Type B pancreatic cell (in vitro differentiated cells): ENCODE measurements around the gene PNLIPRP2. TPM values are rescaled to one million over a fixed set of nuclear protein-coding genes. Genes with fewer than 3 reads are reported as not detected.

Experiments used
- DNase-seq: peaks from one replicate; pipeline ENCODE4 v3.0.0; 2021; ENCODE audit warnings: mixed read lengths; ENCODE audit not compliant: unreplicated experiment; ENCODE audit errors: extremely low spot score
- H3K27ac Mint-ChIP-seq: 2 replicates; pipeline ENCODE4 v1.8.0; 2021; ENCODE audit warnings: mild to moderate bottlenecking, mixed read lengths
- H3K27me3 Mint-ChIP-seq: 2 replicates; pipeline ENCODE4 v1.8.0; 2021; ENCODE audit warnings: mixed read lengths
- H3K36me3 Mint-ChIP-seq: 2 replicates; pipeline ENCODE4 v1.8.0; 2021; ENCODE audit warnings: mixed read lengths
- H3K4me1 Mint-ChIP-seq: one replicate; pipeline ENCODE4 v1.8.0; 2021; ENCODE audit warnings: mixed read lengths; ENCODE audit not compliant: unreplicated experiment
- H3K4me3 Mint-ChIP-seq: 2 replicates; pipeline ENCODE4 v1.8.0; 2021; ENCODE audit warnings: mild to moderate bottlenecking, mixed read lengths
- H3K9me3 Mint-ChIP-seq: 2 replicates; pipeline ENCODE4 v1.8.0; 2021; ENCODE audit warnings: mixed read lengths
- total RNA-seq: library from RNA; stranded (reverse); gene quantifications from 2 replicates; pipeline ENCODE4 v1.2.1, GENCODE V29; 2021; ENCODE audit warnings: low replicate concordance
- TF ChIP-seq, protein P1 (sequence below): fragments of 200-600 bp; sonication (generic); conservative IDR thresholded peaks from 2 replicates; pipeline ENCODE4 v1.5.0; 2021; ENCODE audit warnings: antibody characterized with exemption, mild to moderate bottlenecking

PNLIPRP2 gene
- total RNA-seq, 1 donor from 2014 or later, result 1.2 TPM

DNA sequence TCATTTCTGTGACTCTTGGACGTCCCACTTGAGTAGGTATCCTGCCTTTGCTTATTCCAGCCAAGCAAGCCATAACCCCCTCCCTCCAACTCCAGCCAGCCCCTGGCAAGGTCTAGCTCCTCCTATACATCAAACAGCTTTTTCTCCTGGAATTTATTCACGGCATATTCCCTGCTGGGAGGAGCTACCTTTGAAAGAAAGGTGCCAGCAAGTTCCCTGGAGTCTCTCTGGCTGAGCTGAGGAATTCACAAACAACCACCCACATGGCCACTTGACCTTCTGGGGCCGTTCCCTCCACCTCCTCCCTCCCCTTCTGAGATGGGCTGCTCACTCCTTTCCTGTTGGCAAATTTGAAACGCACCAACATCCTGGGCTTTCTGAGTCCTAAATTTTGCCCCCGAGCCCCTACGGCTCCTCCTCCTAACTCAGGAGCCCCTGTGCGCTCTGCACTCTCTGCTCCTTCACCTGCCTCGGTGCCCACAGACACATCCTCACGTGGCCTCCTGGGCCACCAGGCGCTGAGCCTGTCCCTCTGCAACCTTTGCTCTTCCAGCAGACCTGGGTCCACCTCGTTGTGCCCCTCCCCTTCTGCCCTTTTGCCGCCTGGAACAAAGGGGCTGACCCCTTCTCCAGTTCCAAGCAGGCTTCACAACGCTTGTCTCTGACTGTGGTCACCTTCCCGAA lies 73.6 kb downstream of the PNLIPRP2 start:
- Mint-ChIP-seq H3K36me3 (no peaks in the 10 kb centered on the region), H3K9me3 (no peaks in the 10 kb centered on the region), H3K4me3 (no peak overlapping the region), H3K4me1 (peaks cover 21% of the 10 kb centered on the region), H3K27ac (no peak overlapping the region), H3K27me3 (peaks cover 3% of the 10 kb centered on the region)
- TF ChIP-seq, protein P1, sequence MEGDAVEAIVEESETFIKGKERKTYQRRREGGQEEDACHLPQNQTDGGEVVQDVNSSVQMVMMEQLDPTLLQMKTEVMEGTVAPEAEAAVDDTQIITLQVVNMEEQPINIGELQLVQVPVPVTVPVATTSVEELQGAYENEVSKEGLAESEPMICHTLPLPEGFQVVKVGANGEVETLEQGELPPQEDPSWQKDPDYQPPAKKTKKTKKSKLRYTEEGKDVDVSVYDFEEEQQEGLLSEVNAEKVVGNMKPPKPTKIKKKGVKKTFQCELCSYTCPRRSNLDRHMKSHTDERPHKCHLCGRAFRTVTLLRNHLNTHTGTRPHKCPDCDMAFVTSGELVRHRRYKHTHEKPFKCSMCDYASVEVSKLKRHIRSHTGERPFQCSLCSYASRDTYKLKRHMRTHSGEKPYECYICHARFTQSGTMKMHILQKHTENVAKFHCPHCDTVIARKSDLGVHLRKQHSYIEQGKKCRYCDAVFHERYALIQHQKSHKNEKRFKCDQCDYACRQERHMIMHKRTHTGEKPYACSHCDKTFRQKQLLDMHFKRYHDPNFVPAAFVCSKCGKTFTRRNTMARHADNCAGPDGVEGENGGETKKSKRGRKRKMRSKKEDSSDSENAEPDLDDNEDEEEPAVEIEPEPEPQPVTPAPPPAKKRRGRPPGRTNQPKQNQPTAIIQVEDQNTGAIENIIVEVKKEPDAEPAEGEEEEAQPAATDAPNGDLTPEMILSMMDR, result no peak
- DNase-seq, result no peak

Other genes with a start within 250 kb of the PNLIPRP2 start
- not detected in 2 replicates for gene PNLIPRP3, start 193.1 kb upstream of the PNLIPRP2 start, total RNA-seq
- not detected in 2 replicates for gene PNLIP, start 75.0 kb upstream of the PNLIPRP2 start, total RNA-seq
- not detected in 2 replicates for gene PNLIPRP1, start 30.0 kb upstream of the PNLIPRP2 start, total RNA-seq
- 9.6 and 11.0 TPM in 2 replicates for gene HSPA12A, start 121.6 kb downstream of the PNLIPRP2 start, total RNA-seq
- gene ENO4, start 228.5 kb downstream of the PNLIPRP2 start, total RNA-seq, result 1.4 and 4.4 TPM in 2 replicates